HUES64 (cell line): Measurements from ENCODE around the gene WDR11.
"Not testable (repeated sequence)": the region's sequence is repeated elsewhere in the genome, so short reads cannot be mapped to it uniquely, and the experiment has no call there.

Experiments used
- H3K27ac ChIP-seq: 2 replicates; pipeline ENCODE4 v1.7.0; 2013; ENCODE audit warnings: low read depth, low read length, inconsistent platforms
- H3K27me3 ChIP-seq: 2 replicates; pipeline ENCODE4 v1.6.1; 2013; ENCODE audit warnings: mild to moderate bottlenecking, low read length; ENCODE audit not compliant: insufficient read depth
- H3K36me3 ChIP-seq: 2 replicates; pipeline ENCODE4 v1.6.1; 2013; ENCODE audit warnings: mild to moderate bottlenecking, low read length; ENCODE audit not compliant: insufficient read depth
- H3K4me1 ChIP-seq: 2 replicates; pipeline ENCODE4 v1.6.1; 2013; ENCODE audit warnings: mild to moderate bottlenecking, low read length, moderate library complexity; ENCODE audit not compliant: insufficient read depth
- H3K4me3 ChIP-seq: 2 replicates; pipeline ENCODE4 v1.5.1; 2013; ENCODE audit warnings: mild to moderate bottlenecking, low read length, moderate library complexity
- H3K9ac ChIP-seq: 2 replicates; pipeline ENCODE4 v1.6.1; 2013; ENCODE audit warnings: mild to moderate bottlenecking, low read depth, low read length
- H3K9me3 ChIP-seq: 2 replicates; pipeline ENCODE4 v1.6.1; 2013; ENCODE audit warnings: low read depth, low read length; ENCODE audit not compliant: insufficient read depth
- WGBS: fragments of 150-250, 120-280 bp; methylation state at CpG from one replicate; pipeline ENCODE4 v1.1.7; 2013; ENCODE audit warnings: missing lambda C conversion rate; 5-methylcytosine and 5-hydroxymethylcytosine counted together

WDR11 gene

GRCh38 chr10:120873741-120874140, 22.6 kb downstream of the WDR11 start:
- H3K4me1 ChIP-seq, result no peaks in the 10 kb centered on the region
- H3K27me3 ChIP-seq, result no peaks in the 10 kb centered on the region
- H3K9me3 ChIP-seq, result no peaks in the 10 kb centered on the region
- H3K36me3 ChIP-seq, result peaks cover 90% of the 10 kb centered on the region
- no peak overlapping the region for H3K27ac ChIP-seq
- no peak overlapping the region for H3K9ac ChIP-seq
- no peak overlapping the region for H3K4me3 ChIP-seq

- WGBS, result 100% methylated on average over 1 of the region's 1 CpG
- H3K27ac ChIP-seq, result no peak overlapping the region
- peaks cover 77% of the 10 kb centered on the region for H3K36me3 ChIP-seq
- no peaks in the 10 kb centered on the region for H3K27me3 ChIP-seq
- no peak overlapping the region for H3K9ac ChIP-seq
- H3K9me3 ChIP-seq, result no peaks in the 10 kb centered on the region
- H3K4me3 ChIP-seq, result no peak overlapping the region
- H3K4me1 ChIP-seq, result no peaks in the 10 kb centered on the region
Observed at GRCh38 chr10:120883071-120883470, 31.9 kb downstream of the WDR11 start.

- 95% methylated on average over 3 of the region's 3 CpGs for WGBS
- no peak overlapping the region for H3K9ac ChIP-seq
- H3K4me1 ChIP-seq, result no peaks in the 10 kb centered on the region
- no peak overlapping the region for H3K27ac ChIP-seq
- H3K9me3 ChIP-seq, result no peaks in the 10 kb centered on the region
- H3K36me3 ChIP-seq, result peaks cover 84% of the 10 kb centered on the region
- H3K27me3 ChIP-seq, result no peaks in the 10 kb centered on the region
- no peak overlapping the region for H3K4me3 ChIP-seq
Observed at GRCh38 chr10:120887482-120887881, 36.3 kb downstream of the WDR11 start.

- no peaks in the 10 kb centered on the region for H3K4me1 ChIP-seq
- H3K4me3 ChIP-seq, result no peak overlapping the region
- H3K27me3 ChIP-seq, result no peaks in the 10 kb centered on the region
- no peak overlapping the region for H3K9ac ChIP-seq
- H3K36me3 ChIP-seq, result peaks cover 66% of the 10 kb centered on the region
- H3K27ac ChIP-seq, result no peak overlapping the region
- H3K9me3 ChIP-seq, result no peaks in the 10 kb centered on the region
Observed at GRCh38 chr10:120891365-120891764, 40.2 kb downstream of the WDR11 start.

- H3K4me1 ChIP-seq, result no peaks in the 10 kb centered on the region
- H3K9me3 ChIP-seq, result no peaks in the 10 kb centered on the region
- WGBS, result 100% methylated on average over 1 of the region's 1 CpG
- H3K9ac ChIP-seq, result no peak overlapping the region
- no peak overlapping the region for H3K4me3 ChIP-seq
- H3K36me3 ChIP-seq, result peaks cover 45% of the 10 kb centered on the region
- H3K27ac ChIP-seq, result no peak overlapping the region
- H3K27me3 ChIP-seq, result no peaks in the 10 kb centered on the region
Observed at GRCh38 chr10:120894556-120894955, 43.4 kb downstream of the WDR11 start.

GRCh38 chr10:120897343-120897742, 46.2 kb downstream of the WDR11 start:
- H3K4me3 ChIP-seq, result no peak overlapping the region
- no peak overlapping the region for H3K9ac ChIP-seq
- no peaks in the 10 kb centered on the region for H3K27me3 ChIP-seq
- peaks cover 48% of the 10 kb centered on the region for H3K36me3 ChIP-seq
- H3K9me3 ChIP-seq, result no peaks in the 10 kb centered on the region
- H3K4me1 ChIP-seq, result no peaks in the 10 kb centered on the region
- no peak overlapping the region for H3K27ac ChIP-seq
- 93% methylated on average over 2 of the region's 2 CpGs for WGBS

GRCh38 chr10:120905268-120905667, 54.1 kb downstream of the WDR11 start:
- no peaks in the 10 kb centered on the region for H3K4me1 ChIP-seq
- no peak overlapping the region for H3K27ac ChIP-seq
- peaks cover 100% of the 10 kb centered on the region for H3K36me3 ChIP-seq
- H3K4me3 ChIP-seq, result no peak overlapping the region
- peaks cover 16% of the 10 kb centered on the region for H3K9me3 ChIP-seq
- 95% methylated on average over 9 of the region's 9 CpGs for WGBS
- no peaks in the 10 kb centered on the region for H3K27me3 ChIP-seq
- no peak overlapping the region for H3K9ac ChIP-seq

- H3K4me3 ChIP-seq, result no peak overlapping the region
- H3K9ac ChIP-seq, result no peak overlapping the region
- H3K9me3 ChIP-seq, result 0 out of 2 replicates have a peak, but pooled peaks cover 8% of the 10 kb centered on the region
- H3K27ac ChIP-seq, result no peak overlapping the region
- H3K4me1 ChIP-seq, result 0 out of 2 replicates have a peak, but pooled peaks cover 4% of the 10 kb centered on the region
- 90% methylated on average over 9 of the region's 9 CpGs for WGBS
- no peaks in the 10 kb centered on the region for H3K36me3 ChIP-seq
- no peaks in the 10 kb centered on the region for H3K27me3 ChIP-seq
Observed at GRCh38 chr10:120917521-120918250, 66.5 kb downstream of the WDR11 start.

- not testable (repeated sequence) for H3K9me3 ChIP-seq, H3K4me3 ChIP-seq, H3K9ac ChIP-seq, H3K36me3 ChIP-seq, H3K27ac ChIP-seq, H3K4me1 ChIP-seq, H3K27me3 ChIP-seq
- 95% methylated on average over 27 of the region's 29 CpGs for WGBS
Observed at GRCh38 chr10:120923886-120924285, 72.7 kb downstream of the WDR11 start.

- H3K9ac ChIP-seq, result no peak overlapping the region
- H3K36me3 ChIP-seq, result no peaks in the 10 kb centered on the region
- H3K9me3 ChIP-seq, result no peaks in the 10 kb centered on the region
- no peak overlapping the region for H3K27ac ChIP-seq
- H3K27me3 ChIP-seq, result no peaks in the 10 kb centered on the region
- H3K4me3 ChIP-seq, result no peak overlapping the region
- WGBS, result 86% methylated on average over 6 of the region's 6 CpGs
- no peaks in the 10 kb centered on the region for H3K4me1 ChIP-seq
Observed at GRCh38 chr10:120926611-120927010, 75.4 kb downstream of the WDR11 start.

GRCh38 chr10:120927352-120927751, 76.2 kb downstream of the WDR11 start:
- Histone ChIP-seq H3K4me3 (no peak overlapping the region), H3K27ac (no peak overlapping the region), H3K9ac (no peak overlapping the region), H3K9me3 (no peaks in the 10 kb centered on the region), H3K27me3 (no peaks in the 10 kb centered on the region), H3K4me1 (no peaks in the 10 kb centered on the region), H3K36me3 (no peaks in the 10 kb centered on the region)
- WGBS, result 90% methylated on average over 4 of the region's 4 CpGs

GRCh38 chr10:120929166-120929565, 78.0 kb downstream of the WDR11 start:
- H3K4me3 ChIP-seq, result no peak overlapping the region
- H3K27me3 ChIP-seq, result no peaks in the 10 kb centered on the region
- H3K27ac ChIP-seq, result no peak overlapping the region
- H3K36me3 ChIP-seq, result no peaks in the 10 kb centered on the region
- no peaks in the 10 kb centered on the region for H3K4me1 ChIP-seq
- H3K9me3 ChIP-seq, result no peaks in the 10 kb centered on the region
- 96% methylated on average over 7 of the region's 7 CpGs for WGBS
- H3K9ac ChIP-seq, result no peak overlapping the region
